GM18505 (cell line): ENCODE results near the gene ADPRH.

Source experiments
- ATAC-seq: cut with Tn5 transposase; IDR thresholded peaks from one replicate; pipeline ENCODE4 v1.9.1; 2021; ENCODE audit not compliant: unreplicated experiment
- POLR2A ChIP-seq: IDR thresholded peaks from 4 replicates; pipeline ENCODE4 v1.6.1; 2011; ENCODE audit warnings: borderline replicate concordance; ENCODE audit not compliant: insufficient read depth, insufficient read length; ENCODE audit errors: extremely low read depth

Gene ADPRH

GRCh38 chr3:119624002-119624720 is 44.9 kb downstream of the ADPRH start:
- no peak for TF ChIP-seq POLR2A
- no peak for ATAC-seq

- TF ChIP-seq POLR2A: no peak
- no peak for ATAC-seq
Measured at GRCh38 chr3:119625451-119626153, 46.3 kb downstream of the ADPRH start.

- ATAC-seq: no peak
- TF ChIP-seq POLR2A: no peak
Measured at GRCh38 chr3:119626196-119626595, 46.9 kb downstream of the ADPRH start.

- peak; percentile 42 for TF ChIP-seq POLR2A
- ATAC-seq: no peak
Measured at GRCh38 chr3:119627461-119627860, 48.2 kb downstream of the ADPRH start.

- ATAC-seq: peak; percentile 62
- TF ChIP-seq POLR2A: no peak
Measured at GRCh38 chr3:119628390-119628789, 49.1 kb downstream of the ADPRH start.

- TF ChIP-seq POLR2A: no peak
- ATAC-seq: peak; percentile 30
Measured at GRCh38 chr3:119628816-119629445, 49.6 kb downstream of the ADPRH start.

- no peak for ATAC-seq
Measured at GRCh38 chr3:119630128-119630879, 51.0 kb downstream of the ADPRH start.

GRCh38 chr3:119630880-119631329 is 51.6 kb downstream of the ADPRH start:
- TF ChIP-seq POLR2A: no peak
- ATAC-seq: no peak

More at GRCh38 chr3:119630128-119630879, 51.0 kb downstream of the ADPRH start:
- no peak for TF ChIP-seq POLR2A

GRCh38 chr3:119631516-119631915 is 52.2 kb downstream of the ADPRH start:
- no peak for ATAC-seq
- no peak for TF ChIP-seq POLR2A

GRCh38 chr3:119632216-119632615 is 52.9 kb downstream of the ADPRH start:
- ATAC-seq: no peak
- no peak for TF ChIP-seq POLR2A

GRCh38 chr3:119632829-119633228 is 53.5 kb downstream of the ADPRH start:
- no peak for TF ChIP-seq POLR2A
- no peak for ATAC-seq

- no peak for ATAC-seq
- TF ChIP-seq POLR2A: no peak
Measured at GRCh38 chr3:119635719-119636118, 56.4 kb downstream of the ADPRH start.

GRCh38 chr3:119636249-119636648 is 57.0 kb downstream of the ADPRH start:
- TF ChIP-seq POLR2A: no peak
- ATAC-seq: no peak
